CD8-positive, alpha-beta memory T cell (primary cell): Measurements from ENCODE around the gene UBIAD1. TPM values are rescaled to one million over a fixed set of nuclear protein-coding genes. Genes with fewer than 3 reads are reported as not detected.

Experiments used
- CTCF ChIA-PET: fragments of 350-600 bp; sonication (Branson Sonifier 250); formaldehyde crosslinking; loops from one replicate; lab custom pipeline; 2021; ENCODE audit warnings: antibody characterized with exemption; lab: Charles Lee
- POLR2A ChIA-PET: fragments of 350-600 bp; sonication (Branson Sonifier 250); formaldehyde crosslinking; loops from one replicate; lab custom pipeline; 2021; ENCODE audit warnings: antibody characterized with exemption; lab: Charles Lee
- DNase-seq, 5 donors: peaks; one replicate each; pipeline versions ENCODE4 v3.0.0 to v3.0.0-alpha.2; 2020 to 2022; ENCODE audit warnings: mixed read lengths in 1 of 5
- H3K27ac ChIP-seq: one replicate; pipeline ENCODE4 v1.7.0; 2013; ENCODE audit warnings: low read depth, mild to moderate bottlenecking, low read length, moderate library complexity
- H3K27me3 ChIP-seq: 2 replicates; pipeline ENCODE4 v1.7.0; 2013; ENCODE audit warnings: low read length, mild to moderate bottlenecking; ENCODE audit not compliant: insufficient read depth, poor library complexity, severe bottlenecking
- H3K36me3 ChIP-seq: 2 replicates; pipeline ENCODE4 v1.7.0; 2013; ENCODE audit warnings: mild to moderate bottlenecking, low read length, moderate library complexity; ENCODE audit not compliant: insufficient read depth
- H3K4me1 ChIP-seq: 2 replicates; pipeline ENCODE4 v1.7.0; 2013; ENCODE audit warnings: mild to moderate bottlenecking, low read length, moderate library complexity; ENCODE audit not compliant: insufficient read depth
- H3K4me3 ChIP-seq: 2 replicates; pipeline ENCODE4 v1.7.0; 2013; ENCODE audit warnings: mild to moderate bottlenecking, low read length
- H3K9me3 ChIP-seq: 2 replicates; pipeline ENCODE4 v1.7.0; 2013; ENCODE audit warnings: mild to moderate bottlenecking, low read length
- H3K27ac Mint-ChIP-seq, 8 donors: one replicate each; pipeline ENCODE4 v1.8.0; 2020 to 2021; ENCODE audit warnings: mixed read lengths in 8 of 8, mild to moderate bottlenecking in 6 of 8, inconsistent platforms in 3 of 8, moderate library complexity in 3 of 8
- H3K27me3 Mint-ChIP-seq, 2 donors: one replicate each; pipeline ENCODE4 v1.8.0; 2020 to 2021; ENCODE audit warnings: mixed read lengths in 2 of 2, mild to moderate bottlenecking in 1 of 2, moderate library complexity in 1 of 2
- H3K36me3 Mint-ChIP-seq, 3 donors: one replicate each; pipeline ENCODE4 v1.8.0; 2020 to 2021; ENCODE audit warnings: mixed read lengths in 3 of 3, inconsistent platforms in 1 of 3, mild to moderate bottlenecking in 1 of 3
- H3K4me1 Mint-ChIP-seq, 3 donors: one replicate each; pipeline ENCODE4 v1.8.0; 2020 to 2021; ENCODE audit warnings: mixed read lengths in 3 of 3, inconsistent platforms in 1 of 3, mild to moderate bottlenecking in 1 of 3
- H3K4me3 Mint-ChIP-seq, 7 donors: one replicate each; pipeline ENCODE4 v1.8.0; 2020 to 2021; ENCODE audit warnings: mixed read lengths in 7 of 7, mild to moderate bottlenecking in 6 of 7, moderate library complexity in 4 of 7, inconsistent platforms in 2 of 7
- H3K9me3 Mint-ChIP-seq, 5 donors: one replicate each; pipeline ENCODE4 v1.8.0; 2020 to 2022; ENCODE audit warnings: mixed read lengths in 5 of 5, mild to moderate bottlenecking in 3 of 5, moderate library complexity in 2 of 5, inconsistent platforms in 1 of 5
- polyA plus RNA-seq: library from polyadenylated mRNA; unstranded; fragments of 300-500 nt; fragmentation: Illumina TruSeq; gene quantifications from one replicate; pipeline ENCODE4 v1.2.3, GENCODE V29; 2021
- total RNA-seq, 2 experiments: library from RNA; stranded (reverse); gene quantifications; one replicate each; pipeline ENCODE4 v1.2.3, GENCODE V29; 2021

UBIAD1 gene, protein sequence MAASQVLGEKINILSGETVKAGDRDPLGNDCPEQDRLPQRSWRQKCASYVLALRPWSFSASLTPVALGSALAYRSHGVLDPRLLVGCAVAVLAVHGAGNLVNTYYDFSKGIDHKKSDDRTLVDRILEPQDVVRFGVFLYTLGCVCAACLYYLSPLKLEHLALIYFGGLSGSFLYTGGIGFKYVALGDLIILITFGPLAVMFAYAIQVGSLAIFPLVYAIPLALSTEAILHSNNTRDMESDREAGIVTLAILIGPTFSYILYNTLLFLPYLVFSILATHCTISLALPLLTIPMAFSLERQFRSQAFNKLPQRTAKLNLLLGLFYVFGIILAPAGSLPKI
- total RNA-seq (10 to 100 TPM; 35.7 to 41.8 TPM), polyA plus RNA-seq (31.4 TPM)

DNA sequence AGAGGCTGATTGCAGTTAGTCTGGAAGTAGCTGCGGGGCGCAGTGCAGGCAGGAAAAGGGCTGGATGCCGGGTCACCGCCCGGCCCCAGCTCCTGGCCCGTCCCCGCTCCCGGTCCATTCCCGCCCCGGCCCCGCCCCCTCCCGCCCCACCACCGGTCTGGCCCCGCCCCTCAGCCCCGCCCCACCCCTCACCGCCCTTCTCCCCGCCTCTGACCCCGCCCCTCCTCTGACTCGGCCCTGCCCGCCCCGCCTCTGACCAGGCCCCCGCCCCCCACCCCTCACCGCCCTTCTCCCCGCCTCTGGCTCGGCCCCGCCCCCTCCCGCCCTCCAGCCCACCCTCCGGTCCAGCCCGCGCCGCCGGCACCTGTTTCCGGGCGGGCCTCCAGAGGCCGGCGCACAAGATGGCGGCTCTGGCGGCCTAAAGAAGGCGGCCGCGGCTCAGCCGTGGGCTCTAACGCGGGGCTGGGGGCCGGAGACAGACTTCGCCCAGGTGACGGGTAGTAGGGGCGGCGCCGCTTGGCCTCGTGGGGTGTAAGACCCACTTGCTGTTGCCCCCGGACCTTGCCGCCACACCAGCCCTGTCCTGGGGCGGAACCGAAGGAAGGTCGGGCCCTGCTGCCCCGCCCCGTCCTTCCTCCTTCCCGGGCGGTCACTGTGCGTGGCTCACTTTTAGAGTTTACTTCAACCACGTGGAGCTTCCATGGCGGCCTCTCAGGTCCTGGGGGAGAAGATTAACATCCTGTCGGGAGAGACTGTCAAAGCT lies at the start of gene UBIAD1:
TSS of gene UBIAD1 (plus strand) at position 367 of the 763 bp plus-strand sequence. CDS start at position 701, 334 bp downstream.
- H3K27ac ChIP-seq: peak within 1 kb of the TSS; percentile 90
- Mint-ChIP-seq H3K4me3 (peak within 1 kb of the TSS; percentile 93 to 100 (median 94)), H3K36me3 (peaks cover 0 to 26% (median 6%) of the 10 kb centered on the region in 3 donors), H3K9me3 (no peaks in the 10 kb centered on the region), H3K27ac (peak within 1 kb of the TSS; percentile 76 to 99 (median 94)), H3K4me1 (peaks cover 27 to 41% (median 40%) of the 10 kb centered on the region in 3 donors), H3K27me3 (peaks cover 0 to 3% of the 10 kb centered on the region in 2 donors)
- H3K4me1 ChIP-seq: peaks cover 25% of the 10 kb centered on the region
- H3K9me3 ChIP-seq: no peaks in the 10 kb centered on the region
- POLR2A ChIA-PET: interaction anchor here (0.5 to 2.1 kb wide), 4 partner anchors 11 to 635 kb away, joined by 3 to 23 read pairs (median 4); partner anchors contain the start of gene MTOR
- CTCF ChIA-PET: interaction anchor here (0.7 to 2.0 kb wide), 3 partner anchors 9 to 11 kb away, joined by 3 to 7 read pairs (median 4); partner anchors contain the start of gene MTOR
- DNase-seq: peak; percentile 77 to 89 (median 80)
- peaks cover 3% of the 10 kb centered on the region for H3K36me3 ChIP-seq
- no peaks in the 10 kb centered on the region for H3K27me3 ChIP-seq
- H3K4me3 ChIP-seq: peak within 1 kb of the TSS; percentile 96

DNA sequence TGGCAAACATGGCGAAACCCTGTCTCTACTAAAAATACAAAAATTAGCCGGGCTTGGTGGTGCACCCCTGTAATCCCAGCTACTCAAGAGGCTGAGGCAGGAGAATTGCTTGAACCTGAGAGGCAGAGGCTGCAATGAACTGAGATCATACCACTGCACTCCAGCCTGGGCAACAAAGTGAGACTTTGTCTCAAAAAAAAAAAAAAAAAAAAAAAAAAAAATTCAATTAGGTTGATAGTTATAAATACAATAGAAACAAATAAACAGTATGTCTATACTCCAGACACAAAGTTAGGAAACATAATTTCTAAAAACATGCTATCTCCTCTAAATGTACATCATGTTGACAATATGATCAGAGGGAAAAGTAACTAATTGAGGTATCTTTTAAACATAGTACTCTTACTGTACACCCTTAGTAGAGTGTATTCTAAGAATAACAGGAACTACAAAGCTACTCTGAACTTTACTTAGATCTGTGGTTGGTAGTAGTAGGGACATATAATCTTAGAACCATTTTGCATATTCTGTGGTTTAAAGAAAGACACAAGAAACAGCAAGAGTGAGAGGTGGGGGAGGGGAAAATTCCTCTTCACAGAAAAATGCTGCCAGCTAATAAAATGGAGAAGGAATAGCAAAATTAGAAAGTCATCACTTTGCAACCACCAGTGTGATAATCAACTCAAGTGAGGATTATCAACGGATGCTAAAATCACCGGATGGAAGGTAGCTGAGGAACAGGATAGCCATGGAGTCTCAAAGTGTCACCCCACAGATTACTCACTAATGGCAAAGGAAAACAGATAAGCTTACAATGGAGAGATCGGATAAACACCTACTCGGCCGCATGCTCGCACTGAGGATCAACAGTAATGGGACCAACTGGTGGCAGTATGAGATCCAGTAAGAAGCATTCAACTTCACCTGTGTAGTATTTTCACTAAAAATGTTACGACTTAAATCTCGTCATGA lies 45.6 kb upstream of the UBIAD1 start:
- Histone ChIP-seq H3K27ac (no peak overlapping the region), H3K4me3 (no peak overlapping the region), H3K36me3 (peaks cover 41% of the 10 kb centered on the region), H3K9me3 (no peaks in the 10 kb centered on the region), H3K4me1 (peaks cover 5% of the 10 kb centered on the region), H3K27me3 (no peaks in the 10 kb centered on the region)
- no peak for DNase-seq
- Mint-ChIP-seq H3K4me1 (peaks cover 7 to 27% (median 12%) of the 10 kb centered on the region in 3 donors), H3K36me3 (peaks cover 9 to 78% (median 38%) of the 10 kb centered on the region in 3 donors), H3K27me3 (no peaks in the 10 kb centered on the region), H3K27ac (peak overlapping the region in 5 of 8 donors; percentile 7 to 56 (median 45)), H3K4me3 (no peak overlapping the region), H3K9me3 (no peaks in the 10 kb centered on the region)
- CTCF ChIA-PET: interaction anchor here (0.8 kb wide), 1 partner anchor 418 kb away, joined by 3 read pairs; no protein-coding TSS in a partner anchor
- POLR2A ChIA-PET: no interaction called here

GRCh38 chr1:11229203-11229602 lies 43.8 kb upstream of the UBIAD1 start:
- ChIA-PET POLR2A (interaction anchor here (0.7 kb wide), 1 partner anchor 11 kb away, joined by 3 read pairs; no protein-coding TSS in a partner anchor), CTCF (interaction anchor here (1.3 kb wide), 1 partner anchor 191 kb away, joined by 4 read pairs; no protein-coding TSS in a partner anchor)
- Histone ChIP-seq H3K9me3 (no peaks in the 10 kb centered on the region), H3K36me3 (peaks cover 54% of the 10 kb centered on the region), H3K27ac (no peak overlapping the region), H3K27me3 (no peaks in the 10 kb centered on the region), H3K4me1 (peaks cover 5% of the 10 kb centered on the region), H3K4me3 (no peak overlapping the region)
- H3K36me3 Mint-ChIP-seq: peaks cover 15 to 83% (median 42%) of the 10 kb centered on the region in 3 donors
- peak overlapping the region in 2 of 8 donors; percentile 55 to 67 for H3K27ac Mint-ChIP-seq
- H3K4me1 Mint-ChIP-seq: peaks cover 7 to 20% (median 11%) of the 10 kb centered on the region in 3 donors
- no peaks in the 10 kb centered on the region for H3K27me3 Mint-ChIP-seq
- H3K4me3 Mint-ChIP-seq: no peak overlapping the region
- no peaks in the 10 kb centered on the region for H3K9me3 Mint-ChIP-seq
- DNase-seq: no peak

GRCh38 chr1:11233208-11233607 lies 39.8 kb upstream of the UBIAD1 start:
- Histone ChIP-seq H3K27me3 (no peaks in the 10 kb centered on the region), H3K4me1 (no peaks in the 10 kb centered on the region), H3K27ac (no peak overlapping the region), H3K9me3 (no peaks in the 10 kb centered on the region), H3K36me3 (peaks cover 76% of the 10 kb centered on the region), H3K4me3 (no peak overlapping the region)
- POLR2A ChIA-PET: no interaction called here
- no peak overlapping the region for H3K27ac Mint-ChIP-seq
- H3K4me3 Mint-ChIP-seq: no peak overlapping the region
- H3K27me3 Mint-ChIP-seq: no peaks in the 10 kb centered on the region
- peaks cover 16 to 88% (median 33%) of the 10 kb centered on the region in 3 donors for H3K36me3 Mint-ChIP-seq
- no peak for DNase-seq
- CTCF ChIA-PET: no interaction called here
- H3K4me1 Mint-ChIP-seq: peaks cover 0 to 2% (median under 1%) of the 10 kb centered on the region in 3 donors
- H3K9me3 Mint-ChIP-seq: no peaks in the 10 kb centered on the region

DNA sequence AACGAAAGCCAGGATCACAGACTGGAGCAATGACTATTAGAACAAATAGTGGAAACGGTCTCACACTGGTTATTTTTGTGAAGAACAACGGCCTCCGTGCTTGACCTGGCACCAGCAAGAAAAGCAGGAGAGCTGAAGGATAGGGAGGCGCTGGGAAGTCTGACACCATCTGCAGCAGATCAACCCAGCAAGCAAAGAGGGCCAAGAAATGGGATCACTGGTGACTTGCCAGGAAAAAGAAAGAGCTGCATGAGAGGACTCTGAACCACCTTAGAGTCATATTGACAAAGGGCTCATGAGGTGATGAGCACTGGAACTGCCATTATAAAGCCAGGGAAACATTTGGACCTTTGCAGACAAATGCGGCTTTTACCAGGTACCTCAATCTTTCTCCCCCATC lies 35.6 kb upstream of the UBIAD1 start:
- POLR2A ChIA-PET: no interaction called here

GRCh38 chr1:11238311-11238710 lies 34.7 kb upstream of the UBIAD1 start:
- CTCF ChIA-PET: interaction anchor here (1.0 to 2.9 kb wide), 2 partner anchors 201 to 404 kb away, joined by 3 to 8 read pairs; no protein-coding TSS in a partner anchor
- DNase-seq: no peak
- Histone ChIP-seq H3K4me3 (no peak overlapping the region), H3K27ac (no peak overlapping the region), H3K4me1 (no peaks in the 10 kb centered on the region), H3K36me3 (peaks cover 77% of the 10 kb centered on the region), H3K9me3 (no peaks in the 10 kb centered on the region), H3K27me3 (no peaks in the 10 kb centered on the region)
- POLR2A ChIA-PET: interaction anchor here (0.5 kb wide), 1 partner anchor 427 kb away, joined by 3 read pairs; no protein-coding TSS in a partner anchor
- no peaks in the 10 kb centered on the region for H3K27me3 Mint-ChIP-seq
- peak overlapping the region in 1 of 8 donors; percentile 54 for H3K27ac Mint-ChIP-seq
- H3K4me1 Mint-ChIP-seq: peaks cover 4 to 5% (median 5%) of the 10 kb centered on the region in 3 donors
- no peaks in the 10 kb centered on the region for H3K9me3 Mint-ChIP-seq
- peaks cover 14 to 83% (median 16%) of the 10 kb centered on the region in 3 donors for H3K36me3 Mint-ChIP-seq
- H3K4me3 Mint-ChIP-seq: no peak overlapping the region

More for the DNA sequence above, 35.6 kb upstream of the UBIAD1 start:
- CTCF ChIA-PET: interaction anchor here (1.0 to 2.9 kb wide), 2 partner anchors 200 to 404 kb away, joined by 3 to 8 read pairs; no protein-coding TSS in a partner anchor
- H3K9me3 ChIP-seq: no peaks in the 10 kb centered on the region
- peaks cover 4 to 5% (median 5%) of the 10 kb centered on the region in 3 donors for H3K4me1 Mint-ChIP-seq
- peak overlapping the region in 2 of 8 donors; percentile 26 to 69 for H3K27ac Mint-ChIP-seq
- H3K4me1 ChIP-seq: no peaks in the 10 kb centered on the region
- no peak for DNase-seq
- H3K36me3 Mint-ChIP-seq: peaks cover 14 to 81% (median 20%) of the 10 kb centered on the region in 3 donors
- no peaks in the 10 kb centered on the region for H3K27me3 ChIP-seq
- H3K27ac ChIP-seq: no peak overlapping the region
- H3K4me3 ChIP-seq: no peak overlapping the region
- H3K36me3 ChIP-seq: peaks cover 73% of the 10 kb centered on the region
- H3K9me3 Mint-ChIP-seq: no peaks in the 10 kb centered on the region
- H3K27me3 Mint-ChIP-seq: no peaks in the 10 kb centered on the region
- no peak overlapping the region for H3K4me3 Mint-ChIP-seq

- H3K36me3 ChIP-seq: peaks cover 44% of the 10 kb centered on the region
Observed at GRCh38 chr1:11245248-11245647, 27.8 kb upstream of the UBIAD1 start.

More at GRCh38 chr1:11245248-11245647, 27.8 kb upstream of the UBIAD1 start:
- no peak for DNase-seq
- Mint-ChIP-seq H3K9me3 (no peaks in the 10 kb centered on the region), H3K36me3 (peaks cover 5 to 72% (median 16%) of the 10 kb centered on the region in 3 donors), H3K4me3 (peak overlapping the region in 2 of 7 donors; percentile 35 to 47), H3K4me1 (peaks cover 27 to 37% (median 29%) of the 10 kb centered on the region in 3 donors), H3K27me3 (no peaks in the 10 kb centered on the region), H3K27ac (peak overlapping the region in 7 of 8 donors; percentile 85 to 100 (median 95))
- CTCF ChIA-PET: interaction anchor here (1.5 to 2.0 kb wide), 2 partner anchors 11 to 208 kb away, joined by 4 to 6 read pairs; no protein-coding TSS in a partner anchor
- H3K27ac ChIP-seq: no peak overlapping the region
- POLR2A ChIA-PET: no interaction called here
- no peaks in the 10 kb centered on the region for H3K9me3 ChIP-seq
- H3K4me1 ChIP-seq: no peaks in the 10 kb centered on the region
- no peak overlapping the region for H3K4me3 ChIP-seq
- H3K27me3 ChIP-seq: no peaks in the 10 kb centered on the region
